Right lobe of liver (tissue), 6 donors: ENCODE measurements around the gene AMHR2. TPM values are rescaled to one million over a fixed set of nuclear protein-coding genes. Genes with fewer than 3 reads are reported as not detected.
"Not testable (repeated sequence)": the region's sequence is repeated elsewhere in the genome, so short reads cannot be mapped to it uniquely, and the experiment has no call there.

ENCODE experiments used
- ATAC-seq, 4 donors: fragments of 200-7000 bp; cut with Tn5 transposase; one replicate each; pipeline ENCODE4 v1.9.1; 2020; ENCODE audit warnings: mild to moderate bottlenecking in 4 of 4, moderate library complexity in 4 of 4
- DNase-seq, 3 donors: peaks; one replicate each; pipeline ENCODE4 v3.0.0-alpha.2; 2020
- H3K27ac ChIP-seq, 3 donors: fragments of 200-600 bp; one replicate each; pipeline ENCODE4 v1.8.0; 2022
- H3K27me3 ChIP-seq, 2 donors: fragments of 200-600 bp; one replicate each; pipeline ENCODE4 v1.8.0; 2022
- H3K36me3 ChIP-seq, 4 donors: fragments of 200-600 bp; sonication (generic) in 1 of 4; one replicate each; pipeline versions ENCODE4 v1.5.1 to v1.8.0; 2017 to 2022; ENCODE audit warnings: control low read depth in 1 of 4
- H3K4me1 ChIP-seq, 4 donors: fragments of 200-600 bp; sonication (generic) in 1 of 4; one replicate each; pipeline versions ENCODE4 v1.5.1 to v1.8.0; 2017 to 2022; ENCODE audit warnings: control low read depth in 1 of 4
- H3K4me3 ChIP-seq, 3 donors: fragments of 200-600 bp; one replicate each; pipeline ENCODE4 v1.8.0; 2022
- H3K9me3 ChIP-seq, 4 donors: fragments of 200-600 bp; sonication (generic) in 1 of 4; one replicate each; pipeline versions ENCODE4 v1.5.1 to v1.8.0; 2017 to 2022; ENCODE audit warnings: control low read depth in 1 of 4
- POLR2A ChIP-seq: fragments of 450-650 bp; IDR thresholded peaks from one replicate; pipeline ENCODE4 v1.6.1; 2017; ENCODE audit warnings: antibody characterized with exemption, mild to moderate bottlenecking
- WGBS: methylation state at CpG from one replicate; pipeline ENCODE4 v1.1.6; 2018; ENCODE audit warnings: low coverage, low lambda C conversion rate; ENCODE audit not compliant: insufficient coverage; ENCODE audit errors: missing lambda C conversion rate; 5-methylcytosine and 5-hydroxymethylcytosine counted together
- intact Hi-C, 2 donors: fragments of 100-400 bp; cut with DNase I; formaldehyde crosslinking; loops; one replicate each; pipeline versions ENCODE4 v1.11.2 to v1.14.1; 2022
- total RNA-seq, 6 experiments: library from RNA; depleted of rRNA in 2 of 6; stranded (reverse); fragments of >200 nt in 2 of 6; fragmentation: NEBNext Ultra II Directional in 3 of 6; extraction: Animal tissue kit (Norgen Biotek cat#: 25700) in 3 of 6; gene quantifications; one replicate each; pipeline versions ENCODE4 v1.1.0 to v1.2.4, GENCODE V29; 2016 to 2023
- TF ChIP-seq, protein P1 (sequence below), 4 donors: fragments of 200-600 bp in 3 of 4; fragments of 450-650 bp in 1 of 4; IDR thresholded peaks; one replicate each; pipeline versions ENCODE4 v1.5.1 to v1.8.0; 2016 to 2022; ENCODE audit warnings: antibody characterized with exemption in 4 of 4, mild to moderate bottlenecking in 2 of 4
- donor health status: DM: no; HTN: yes; CAD: no.
- donor health status: DM: no; HTN: no; CAD: no.
- donor health status: DM: no; HTN: no; CAD: no.
- donor health status: DM: no; HTN: yes; CAD: no.
- donor health status: DM: no; HTN: yes; CAD: no.

Gene AMHR2
- total RNA-seq, 6 experiments from 2014 or later = 0.09 to 0.74 (median 0.48) TPM

- intact Hi-C loops = loop anchor here in 1 of 2 donors (5.0 kb wide), 1 partner anchor 81 kb away; no protein-coding TSS in a partner anchor
Measured at GRCh38 chr12:53427905-53428594, 4.4 kb downstream of the AMHR2 start.

GRCh38 chr12:53428741-53429140 lies 5.1 kb downstream of the AMHR2 start:
- Histone ChIP-seq H3K9me3 (no peaks in the 10 kb centered on the region), H3K4me3 (no peak overlapping the region), H3K27me3 (no peaks in the 10 kb centered on the region), H3K4me1 (no peaks in the 10 kb centered on the region), H3K27ac (no peak overlapping the region), H3K36me3 (no peaks in the 10 kb centered on the region)
- intact Hi-C loops = loop anchor here in 1 of 2 donors (5.0 kb wide), 1 partner anchor 81 kb away; no protein-coding TSS in a partner anchor
- no peak for ATAC-seq
- TF ChIP-seq POLR2A = no peak
- TF ChIP-seq, protein P1, sequence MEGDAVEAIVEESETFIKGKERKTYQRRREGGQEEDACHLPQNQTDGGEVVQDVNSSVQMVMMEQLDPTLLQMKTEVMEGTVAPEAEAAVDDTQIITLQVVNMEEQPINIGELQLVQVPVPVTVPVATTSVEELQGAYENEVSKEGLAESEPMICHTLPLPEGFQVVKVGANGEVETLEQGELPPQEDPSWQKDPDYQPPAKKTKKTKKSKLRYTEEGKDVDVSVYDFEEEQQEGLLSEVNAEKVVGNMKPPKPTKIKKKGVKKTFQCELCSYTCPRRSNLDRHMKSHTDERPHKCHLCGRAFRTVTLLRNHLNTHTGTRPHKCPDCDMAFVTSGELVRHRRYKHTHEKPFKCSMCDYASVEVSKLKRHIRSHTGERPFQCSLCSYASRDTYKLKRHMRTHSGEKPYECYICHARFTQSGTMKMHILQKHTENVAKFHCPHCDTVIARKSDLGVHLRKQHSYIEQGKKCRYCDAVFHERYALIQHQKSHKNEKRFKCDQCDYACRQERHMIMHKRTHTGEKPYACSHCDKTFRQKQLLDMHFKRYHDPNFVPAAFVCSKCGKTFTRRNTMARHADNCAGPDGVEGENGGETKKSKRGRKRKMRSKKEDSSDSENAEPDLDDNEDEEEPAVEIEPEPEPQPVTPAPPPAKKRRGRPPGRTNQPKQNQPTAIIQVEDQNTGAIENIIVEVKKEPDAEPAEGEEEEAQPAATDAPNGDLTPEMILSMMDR (IDR thresholded peaks at IDR 0.05) = no peak
- DNase-seq = peak in 1 of 3 donors; percentile 37
- 83% methylated on average over 6 of the region's 7 CpGs for WGBS

More at GRCh38 chr12:53427905-53428594, 4.4 kb downstream of the AMHR2 start:
- Histone ChIP-seq H3K4me3 (no peak overlapping the region), H3K4me1 (no peaks in the 10 kb centered on the region), H3K9me3 (no peaks in the 10 kb centered on the region), H3K27me3 (no peaks in the 10 kb centered on the region), H3K27ac (no peak overlapping the region), H3K36me3 (no peaks in the 10 kb centered on the region)
- peak in 1 of 4 donors; percentile 49 for ATAC-seq
- TF ChIP-seq, protein P1 (IDR thresholded peaks at IDR 0.05) = no peak
- 77% methylated on average over 7 of the region's 7 CpGs for WGBS
- DNase-seq = peak in 1 of 3 donors; percentile 15

GRCh38 chr12:53430116-53430515 lies 6.5 kb downstream of the AMHR2 start:
- ATAC-seq (no peak), DNase-seq (no peak)
- no peaks in the 10 kb centered on the region for H3K9me3 ChIP-seq
- H3K4me3 ChIP-seq = no peak overlapping the region
- no peaks in the 10 kb centered on the region for H3K4me1 ChIP-seq
- no peak overlapping the region for H3K27ac ChIP-seq
- WGBS = 72% methylated on average over 3 of the region's 5 CpGs
- no peaks in the 10 kb centered on the region for H3K36me3 ChIP-seq
- H3K27me3 ChIP-seq = no peaks in the 10 kb centered on the region
- TF ChIP-seq, protein P1 (IDR thresholded peaks at IDR 0.05) = no peak
- no peak for TF ChIP-seq POLR2A
- intact Hi-C loops = no loop called here

DNA sequence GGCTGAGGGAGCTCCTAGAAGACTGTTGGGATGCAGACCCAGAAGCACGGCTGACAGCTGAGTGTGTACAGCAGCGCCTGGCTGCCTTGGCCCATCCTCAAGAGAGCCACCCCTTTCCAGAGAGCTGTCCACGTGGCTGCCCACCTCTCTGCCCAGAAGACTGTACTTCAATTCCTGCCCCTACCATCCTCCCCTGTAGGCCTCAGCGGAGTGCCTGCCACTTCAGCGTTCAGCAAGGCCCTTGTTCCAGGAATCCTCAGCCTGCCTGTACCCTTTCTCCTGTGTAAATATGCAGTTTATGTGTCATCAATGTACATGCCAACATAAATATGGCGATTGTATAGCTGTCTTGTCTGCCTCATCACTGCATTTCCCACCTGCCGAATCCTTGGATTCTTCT lies 7.5 kb downstream of the AMHR2 start:
- no peak for DNase-seq
- no peak for TF ChIP-seq POLR2A
- TF ChIP-seq, protein P1 (IDR thresholded peaks at IDR 0.05) = no peak
- intact Hi-C loops = no loop called here
- no peaks in the 10 kb centered on the region for H3K9me3 ChIP-seq
- no peak overlapping the region for H3K4me3 ChIP-seq
- ATAC-seq = peak in 2 of 4 donors; percentile 12 to 25
- no peaks in the 10 kb centered on the region for H3K36me3 ChIP-seq
- H3K4me1 ChIP-seq = no peaks in the 10 kb centered on the region
- 79% methylated on average over 2 of the region's 7 CpGs for WGBS
- no peaks in the 10 kb centered on the region for H3K27me3 ChIP-seq
- H3K27ac ChIP-seq = no peak overlapping the region

DNA sequence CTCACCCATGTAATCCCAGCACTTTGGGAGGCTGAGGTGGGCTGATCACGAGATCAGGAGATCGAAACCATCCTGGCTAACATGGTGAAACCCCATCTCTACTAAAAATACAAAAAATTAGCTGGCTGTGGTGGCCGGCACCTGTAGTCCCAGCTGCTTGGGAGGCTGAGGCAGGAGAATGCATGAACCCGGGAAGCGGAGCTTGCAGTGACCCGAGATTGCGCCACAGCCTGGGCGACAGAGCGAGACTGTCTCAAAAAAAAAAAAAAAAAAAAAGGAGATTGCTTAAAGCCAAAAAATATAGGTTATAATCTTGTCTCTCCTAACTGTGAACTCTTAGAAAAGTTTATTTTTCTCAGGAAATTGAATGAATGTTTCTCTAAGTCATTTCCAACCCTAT lies 11.7 kb downstream of the AMHR2 start:
- H3K4me1 ChIP-seq, H3K27ac ChIP-seq, H3K27me3 ChIP-seq, H3K36me3 ChIP-seq, DNase-seq, ATAC-seq, H3K9me3 ChIP-seq, intact Hi-C loops, H3K4me3 ChIP-seq: not testable (repeated sequence)
- 79% methylated on average over 4 of the region's 9 CpGs for WGBS

GRCh38 chr12:53439582-53439981 lies 15.9 kb downstream of the AMHR2 start:
- H3K27ac ChIP-seq, H3K36me3 ChIP-seq, DNase-seq, H3K4me3 ChIP-seq, H3K9me3 ChIP-seq, intact Hi-C loops, ATAC-seq, H3K27me3 ChIP-seq: not testable (repeated sequence)
- peaks cover 0 to 16% (median 0%) of the 10 kb centered on the region in 4 donors for H3K4me1 ChIP-seq
